Testis (tissue), 3 donors: ENCODE data around the gene SDR39U1. TPM values are rescaled to one million over a fixed set of nuclear protein-coding genes. Genes with fewer than 3 reads are reported as not detected.
A peak's percentile ranks its signal among the peaks of the same experiment; 100 is the strongest.

Experiments used
- DNase-seq: peaks from one replicate; pipeline ENCODE4 v3.0.0-alpha.2; 2019
- H3K27ac ChIP-seq, 2 donors: fragments of 200-600 bp; sonication (generic); one replicate each; pipeline ENCODE4 v1.5.1; 2019
- H3K27me3 ChIP-seq: fragments of 200-600 bp; sonication (generic); one replicate; pipeline ENCODE4 v1.5.1; 2019
- H3K36me3 ChIP-seq: fragments of 200-600 bp; sonication (generic); one replicate; pipeline ENCODE4 v1.5.1; 2017; ENCODE audit warnings: low read depth; ENCODE audit errors: missing control alignments
- H3K4me1 ChIP-seq: fragments of 200-600 bp; sonication (generic); one replicate; pipeline ENCODE4 v1.5.1; 2019
- H3K4me3 ChIP-seq, 2 donors: fragments of 200-600 bp; sonication (generic); one replicate each; pipeline ENCODE4 v1.5.1; 2017 to 2019
- H3K9me3 ChIP-seq: fragments of 200-600 bp; sonication (generic); one replicate; pipeline ENCODE4 v1.5.1; 2017
- CTCF ChIP-seq, 3 experiments: fragments of 450-650 bp in 2 of 3; fragments of 200-600 bp in 1 of 3; sonication (generic) in 1 of 3; IDR thresholded peaks; one replicate each; pipeline ENCODE4 v1.5.1; 2016 to 2019; ENCODE audit warnings: antibody characterized with exemption in 3 of 3, mild to moderate bottlenecking in 2 of 3, moderate library complexity in 1 of 3
- POLR2A ChIP-seq: fragments of 450-650 bp; IDR thresholded peaks from one replicate; pipeline ENCODE4 v1.6.1; 2017; ENCODE audit warnings: antibody characterized with exemption, mild to moderate bottlenecking, moderate library complexity
- WGBS, 2 donors: methylation state at CpG; one replicate each; pipeline ENCODE4 v1.1.5; 2018; 5-methylcytosine and 5-hydroxymethylcytosine counted together
- intact Hi-C: fragments of 100-400 bp; cut with DNase I; formaldehyde crosslinking; loops from one replicate; pipeline ENCODE4 v1.15.1; 2023; ENCODE audit warnings: low total_unique reads
- polyA plus RNA-seq: library from polyadenylated mRNA; stranded (reverse); fragments of 350-450 nt; fragmentation: Illumina TruSeq; extraction: RNeasy Lipid Tissue Mini Kit (QIAGEN cat#74804); gene quantifications from one replicate; pipeline ENCODE4 v1.2.3, GENCODE V29; 2014; ENCODE audit warnings: low read depth, low replicate concordance; ENCODE audit not compliant: insufficient read depth
- total RNA-seq, 2 donors: library from RNA; depleted of rRNA; stranded (reverse); fragments of >200 nt; gene quantifications; one replicate each; pipeline ENCODE4 v1.2.3, GENCODE V29; 2016

Gene SDR39U1
- total and polyA plus RNA-seq, 3 donors from 2014 or later = 76.6 to 86.1 (median 76.7) TPM

DNA sequence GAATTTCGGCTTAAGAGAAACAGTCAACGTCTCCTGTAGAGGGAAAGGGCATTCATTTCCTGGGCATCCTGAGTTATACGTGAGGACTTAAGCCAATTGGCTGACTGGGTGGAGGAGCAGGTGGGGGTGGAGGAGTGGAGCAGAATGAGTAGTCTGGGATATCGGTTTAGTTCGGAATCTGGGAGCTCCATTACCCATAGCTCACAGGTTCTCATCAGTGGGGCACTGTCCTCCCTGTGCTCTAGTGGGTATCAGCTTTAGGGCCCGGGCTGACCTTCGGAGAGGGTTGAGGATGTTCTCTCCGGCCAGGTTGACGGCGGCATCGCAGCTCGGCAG, 704 bp downstream of the SDR39U1 start:
- peaks cover 17% of the 10 kb centered on the region for H3K4me1 ChIP-seq

DNA sequence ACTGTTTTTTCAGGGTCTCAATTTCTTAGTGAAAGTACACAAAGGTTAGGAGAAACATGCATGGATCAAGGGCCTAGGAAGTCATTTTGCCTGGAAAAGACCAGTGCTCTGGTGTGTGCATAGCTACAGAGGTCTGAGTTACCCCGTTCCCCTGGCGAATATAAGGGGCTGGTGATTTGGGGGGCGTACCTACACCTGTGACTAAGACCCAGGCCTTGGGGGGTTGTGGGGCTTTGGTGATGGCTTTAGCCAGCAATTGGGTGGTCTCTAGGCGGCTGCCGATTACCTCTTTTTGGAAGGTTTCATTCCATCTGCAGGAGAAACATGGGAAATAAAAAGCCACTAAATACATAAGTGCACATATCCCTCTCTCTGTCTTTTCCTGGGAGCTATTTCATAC, 1.1 kb downstream of the SDR39U1 start:
- Histone ChIP-seq H3K27me3 (no peaks in the 10 kb centered on the region), H3K27ac (peak overlapping the region; percentile 93 to 96), H3K4me3 (peak overlapping the region in 1 of 2 donors; percentile 84), H3K9me3 (no peaks in the 10 kb centered on the region), H3K36me3 (no peaks in the 10 kb centered on the region), H3K4me1 (peaks cover 19% of the 10 kb centered on the region)
- no peak for DNase-seq
- TF ChIP-seq POLR2A (no peak), CTCF (IDR thresholded peaks at IDR 0.05) (no peak)
- WGBS, 2 donors = 37 to 50% methylated on average over 5 of the region's 5 CpGs
- intact Hi-C loops = no loop called here

More for the DNA sequence above, 704 bp downstream of the SDR39U1 start:
- peak overlapping the region; percentile 70 to 84 for H3K4me3 ChIP-seq
- H3K27me3 ChIP-seq = no peaks in the 10 kb centered on the region
- TF ChIP-seq CTCF (IDR thresholded peaks at IDR 0.05) = no peak
- TF ChIP-seq POLR2A = no peak
- intact Hi-C loops = no loop called here
- no peak for DNase-seq
- no peaks in the 10 kb centered on the region for H3K36me3 ChIP-seq
- H3K9me3 ChIP-seq = no peaks in the 10 kb centered on the region
- H3K27ac ChIP-seq = peak overlapping the region; percentile 93 to 96
- WGBS, 2 donors = 1 to 2% methylated on average over 7 to 12 of the region's 12 CpGs

GRCh38 chr14:24440606-24441399, 1.8 kb downstream of the SDR39U1 start:
- H3K27ac ChIP-seq = peak overlapping the region; percentile 8 to 93
- H3K4me3 ChIP-seq = no peak overlapping the region
- H3K36me3 ChIP-seq = no peaks in the 10 kb centered on the region
- no peak for DNase-seq
- H3K9me3 ChIP-seq = no peaks in the 10 kb centered on the region
- H3K4me1 ChIP-seq = peaks cover 22% of the 10 kb centered on the region
- 77 to 92% methylated on average over 8 of the region's 8 CpGs for WGBS, 2 donors
- TF ChIP-seq CTCF (IDR thresholded peaks at IDR 0.05) = no peak
- TF ChIP-seq POLR2A = no peak
- H3K27me3 ChIP-seq = no peaks in the 10 kb centered on the region
- intact Hi-C loops = no loop called here

GRCh38 chr14:24439830-24440605, 2.6 kb downstream of the SDR39U1 start:
- Histone ChIP-seq H3K36me3 (no peaks in the 10 kb centered on the region), H3K4me1 (peaks cover 22% of the 10 kb centered on the region), H3K4me3 (no peak overlapping the region), H3K27me3 (no peaks in the 10 kb centered on the region), H3K9me3 (no peaks in the 10 kb centered on the region), H3K27ac (peak overlapping the region in 1 of 2 donors; percentile 8)
- 48 to 54% methylated on average over 8 to 15 of the region's 15 CpGs for WGBS, 2 donors
- TF ChIP-seq CTCF (IDR thresholded peaks at IDR 0.05) (no peak), POLR2A (no peak)
- intact Hi-C loops = no loop called here
- DNase-seq = no peak
